Erythroblast (primary cell): ENCODE measurements around the gene STX18.

Experiments used
- GATA1 ChIP-seq: IDR thresholded peaks from 2 replicates; pipeline ENCODE4 v1.6.1; 2011; ENCODE audit warnings: low read depth, mild to moderate bottlenecking, control low read depth, low read length, moderate library complexity
- POLR2A ChIP-seq: IDR thresholded peaks from 2 replicates; pipeline ENCODE4 v1.6.1; 2011; ENCODE audit warnings: mild to moderate bottlenecking, low read length

GRCh38 chr4:4425119-4425690 is 116.6 kb downstream of the STX18 start:
- TF ChIP-seq POLR2A, result no peak
- no peak for TF ChIP-seq GATA1
